NT2/D1 (cell line): Measurements from ENCODE around the gene CTIF.

ENCODE experiments used
- SUZ12 ChIP-seq: IDR thresholded peaks from 2 replicates; pipeline ENCODE4 v1.6.1; 2011; ENCODE audit not compliant: insufficient read length, insufficient read depth; ENCODE audit errors: extremely low read depth
- YY1 ChIP-seq: IDR thresholded peaks from 2 replicates; pipeline ENCODE4 v1.6.1; 2011; ENCODE audit not compliant: insufficient read length, insufficient read depth
- ZNF274 ChIP-seq: IDR thresholded peaks from 2 replicates; pipeline ENCODE4 v1.6.1; 2011; ENCODE audit warnings: mild to moderate bottlenecking, low read depth, low read length

DNA sequence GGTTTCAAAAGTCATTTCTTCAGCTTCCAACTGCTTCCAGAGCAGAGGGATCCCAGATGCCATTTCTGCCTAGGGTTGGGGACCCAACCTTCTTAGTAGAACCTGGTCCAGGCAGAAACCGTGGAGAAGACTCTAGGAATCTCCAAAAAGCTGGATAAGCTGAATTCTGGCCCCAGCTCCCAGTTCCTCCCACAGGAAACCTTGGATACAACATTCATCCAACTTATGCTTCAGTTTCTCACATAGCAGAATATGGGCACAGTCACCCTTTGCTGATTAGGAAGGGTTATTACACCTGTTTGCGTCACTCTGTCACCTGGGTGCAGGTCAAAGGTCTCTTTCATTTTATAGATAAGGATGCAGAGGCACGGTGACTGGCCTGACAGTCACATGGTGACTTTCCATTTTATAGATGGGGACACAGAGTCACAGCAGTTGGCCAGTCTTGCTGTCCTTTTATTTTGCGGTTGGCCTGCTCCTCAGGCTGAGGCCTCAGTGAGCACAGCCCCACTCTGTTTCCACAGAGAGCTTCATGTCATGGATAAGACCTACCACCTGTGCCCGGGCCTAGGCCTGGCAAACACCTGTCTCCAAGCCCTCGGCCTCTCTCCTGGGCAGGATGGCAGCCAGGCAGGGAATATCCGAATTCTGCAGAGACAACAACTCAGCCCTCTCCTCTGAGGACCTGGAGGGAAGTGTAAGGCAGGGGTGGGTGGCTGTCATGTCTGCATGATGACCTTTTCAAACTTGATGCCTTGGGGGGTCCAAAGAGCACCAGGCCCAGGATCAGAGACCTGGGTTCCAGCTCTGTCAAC lies 263.1 kb downstream of the CTIF start:
- TF ChIP-seq YY1 (no peak), ZNF274 (no peak), SUZ12 (no peak)
